ENCODE data around the gene CUBN.
"Not testable (repeated sequence)": the region's sequence is repeated elsewhere in the genome, so short reads cannot be mapped to it uniquely, and the experiment has no call there.

The CUBN gene

GRCh38 chr10:16853809-16854208 is 275.8 kb downstream of the CUBN start:
- no peak for DNase-seq

DNA sequence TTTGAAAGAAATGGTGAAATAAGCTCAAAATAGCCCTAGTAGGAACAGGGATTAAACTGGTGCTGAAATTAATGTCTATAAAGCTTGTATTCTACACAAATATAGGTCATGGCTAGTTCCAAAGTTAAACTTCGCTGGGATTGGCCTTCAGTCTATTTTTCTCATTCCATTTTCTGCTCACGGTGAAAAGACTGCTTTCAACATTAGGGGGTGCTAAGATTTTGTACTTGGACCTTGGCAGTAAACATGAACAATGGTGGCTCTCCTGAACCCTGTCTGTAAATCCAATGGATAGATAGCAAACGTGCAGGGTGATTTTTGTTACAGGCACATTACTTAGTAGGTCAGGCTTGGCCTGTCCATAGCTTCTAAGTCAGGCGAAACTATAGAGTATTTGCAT is 276.4 kb downstream of the CUBN start:
- no peak for DNase-seq

- DNase-seq: no peak
These were observed 277.0 kb downstream of the CUBN start for GRCh38 chr10:16852624-16853023.

- DNase-seq: no peak
These were observed 281.0 kb downstream of the CUBN start for GRCh38 chr10:16848562-16849154.

DNA sequence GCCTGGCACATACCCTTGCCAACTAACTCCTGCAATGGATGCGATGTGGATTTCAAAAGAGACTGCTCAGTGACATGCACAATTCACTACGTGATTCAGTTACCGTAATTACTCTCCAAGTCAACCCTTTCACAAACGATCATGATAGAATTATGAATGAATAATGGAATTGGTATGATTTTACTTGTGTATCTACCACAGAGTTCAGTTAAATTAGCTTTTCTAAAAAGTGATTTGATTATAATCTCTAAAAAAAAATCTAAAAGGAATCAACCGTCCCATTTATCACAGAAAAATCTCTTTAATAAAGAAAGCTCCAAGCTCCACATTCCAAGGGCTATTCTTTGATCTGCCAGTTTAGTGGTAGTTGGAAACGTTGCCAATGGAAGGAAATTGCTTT is 282.0 kb downstream of the CUBN start:
- DNase-seq: no peak

GRCh38 chr10:16845248-16845647 is 284.4 kb downstream of the CUBN start:
- no peak for DNase-seq

DNA sequence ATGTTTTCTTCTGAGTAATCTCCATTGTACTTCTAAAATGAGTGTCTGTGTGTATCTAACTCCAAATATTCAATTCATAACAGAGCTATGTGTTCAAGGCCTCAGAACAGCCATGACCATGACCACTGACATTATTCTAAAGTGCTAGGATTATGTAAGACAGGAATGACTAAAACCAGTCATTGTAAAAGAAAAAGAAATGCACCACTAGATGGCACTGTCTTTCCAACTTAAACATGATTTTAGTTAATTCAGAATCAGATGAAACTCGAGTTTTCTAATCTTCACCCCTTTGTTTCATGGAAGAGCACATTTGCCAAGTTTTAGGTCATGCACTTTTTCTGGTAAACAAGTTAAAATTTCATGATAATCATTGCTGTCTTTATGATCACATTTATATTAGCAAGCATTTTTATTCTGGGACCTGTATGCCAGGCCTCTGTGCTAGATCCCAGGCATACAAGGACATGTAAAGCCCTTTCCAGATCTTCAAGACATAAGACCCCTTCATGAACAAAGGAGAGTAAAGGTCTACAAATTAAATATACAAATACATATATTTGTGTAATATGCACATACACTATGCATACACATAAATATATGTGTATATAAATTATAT is 286.2 kb downstream of the CUBN start:
- peak; percentile 19 for DNase-seq

GRCh38 chr10:16835228-16835627 is 294.4 kb downstream of the CUBN start:
- no peak for DNase-seq

- DNase-seq: no peak
These were observed 297.1 kb downstream of the CUBN start for GRCh38 chr10:16832351-16833080.

GRCh38 chr10:16828701-16829175 is 300.9 kb downstream of the CUBN start:
- no peak for DNase-seq

DNA sequence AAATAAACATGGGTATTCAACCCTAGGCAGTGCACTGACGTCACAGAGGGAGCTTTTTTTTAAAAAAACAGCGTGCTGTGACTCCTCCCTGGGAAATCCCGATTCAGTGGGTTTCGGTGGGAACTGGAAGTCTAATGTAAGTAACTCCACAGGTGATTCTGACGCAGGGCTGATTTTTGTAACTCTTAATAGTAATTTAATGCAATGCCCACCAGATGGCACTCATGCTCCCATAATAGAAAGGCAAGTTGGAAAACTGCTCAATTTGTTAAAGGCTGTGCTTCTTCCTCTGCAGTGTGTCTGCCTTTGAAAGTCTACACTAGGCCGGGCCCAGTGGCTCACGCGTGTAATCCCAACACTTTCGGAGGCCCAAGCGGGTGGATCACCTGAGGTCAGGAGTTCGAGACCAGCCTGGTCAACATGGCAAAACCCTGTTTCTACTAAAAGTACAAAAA is 301.5 kb downstream of the CUBN start:
- DNase-seq: peak; percentile 55

GRCh38 chr10:16827474-16827873 is 302.1 kb downstream of the CUBN start:
- not testable (repeated sequence) for DNase-seq

GRCh38 chr10:16822726-16823360 is 306.8 kb downstream of the CUBN start:
- DNase-seq: no peak

- DNase-seq: no peak
These were observed 307.6 kb downstream of the CUBN start for GRCh38 chr10:16822027-16822426.

DNA sequence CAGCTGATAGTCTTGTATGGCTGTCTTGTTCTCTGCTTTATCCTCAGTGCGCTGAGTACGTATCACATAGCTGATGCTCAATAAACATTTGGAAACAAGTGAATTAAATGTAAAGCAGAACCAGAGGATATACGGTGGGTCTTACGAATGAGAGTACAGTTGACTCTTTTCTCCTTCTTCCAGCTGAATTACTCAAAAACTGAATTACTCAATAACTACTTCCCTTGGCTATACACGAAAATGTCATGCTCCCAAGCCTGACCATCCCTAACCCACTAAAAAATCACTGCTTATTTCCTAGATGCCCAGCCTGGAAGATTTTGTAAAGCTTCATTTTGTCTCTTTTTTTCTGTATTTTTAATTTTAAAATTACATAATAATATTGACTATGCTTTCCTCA is 309.2 kb downstream of the CUBN start:
- no peak for DNase-seq

- DNase-seq: no peak
These were observed 309.6 kb downstream of the CUBN start for GRCh38 chr10:16820018-16820417.

DNA sequence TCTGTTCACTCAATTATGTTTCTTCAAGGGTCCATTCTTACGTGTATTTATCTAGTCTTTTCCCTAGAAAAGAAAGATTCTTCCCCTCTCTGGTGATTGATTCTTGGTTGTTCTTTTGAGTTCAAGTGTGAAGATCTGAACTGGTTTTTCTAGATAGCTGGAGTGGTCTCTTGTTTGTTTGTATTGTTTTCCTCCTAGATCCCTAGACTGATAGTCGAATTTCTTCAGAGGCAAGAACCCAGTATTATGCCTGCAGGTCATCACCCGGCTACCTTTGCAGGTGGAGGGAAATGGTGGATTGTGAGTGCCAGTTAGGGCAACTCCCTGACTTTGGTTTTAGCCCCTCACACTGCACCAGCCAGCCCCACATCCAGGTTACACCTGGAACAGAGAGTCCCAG is 310.2 kb downstream of the CUBN start:
- DNase-seq: no peak

GRCh38 chr10:16819026-16819425 is 310.6 kb downstream of the CUBN start:
- no peak for DNase-seq

DNA sequence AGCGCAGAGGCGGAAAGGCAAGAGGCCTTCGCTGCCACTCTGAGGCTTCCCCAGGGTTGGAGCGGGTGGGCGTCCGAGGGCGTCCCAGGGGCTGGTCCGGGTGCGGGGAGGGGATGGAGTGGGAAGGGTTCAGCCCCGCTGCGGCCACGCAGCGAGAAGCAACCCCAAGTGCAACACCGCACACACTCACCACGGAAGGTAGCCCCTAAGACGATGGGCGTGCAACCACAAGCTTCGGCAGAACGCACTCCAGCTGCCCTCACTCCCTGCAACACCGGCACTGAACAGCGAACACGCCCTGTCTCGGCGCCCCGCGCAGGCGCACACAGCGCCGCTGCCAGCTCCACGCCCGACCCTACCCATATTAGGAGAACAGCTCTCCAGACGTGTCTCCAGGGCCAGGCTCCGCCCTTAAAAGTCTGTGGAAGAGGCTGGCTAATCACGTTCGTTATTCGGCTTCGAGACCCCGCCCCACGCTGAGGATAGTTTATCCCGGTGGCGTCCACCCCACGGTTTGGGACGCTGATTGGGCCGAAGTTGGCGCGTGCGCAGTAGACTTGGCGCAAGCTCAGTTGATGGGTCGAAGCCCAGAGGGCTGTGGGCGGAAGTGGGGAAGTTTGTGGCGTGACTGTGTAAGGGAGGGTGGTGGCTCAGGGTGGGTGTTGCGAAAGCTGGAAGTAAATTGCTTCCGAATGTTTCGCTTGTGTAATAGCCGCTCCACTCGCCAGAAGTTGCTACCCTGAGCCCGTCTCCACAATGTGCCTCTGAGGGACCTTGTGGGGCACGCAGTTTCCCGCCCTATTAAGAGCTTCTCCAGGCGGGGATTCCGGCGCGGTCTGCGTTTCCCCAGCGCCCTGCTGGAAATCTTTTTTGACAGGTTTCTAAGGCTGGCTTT is 312.2 kb downstream of the CUBN start, which contains the start of gene RSU1:
Gene RSU1 (minus strand): TSS at position 300 of the 895 bp plus-strand sequence. CDS start 343 bp downstream, outside the sequence.
- peak; percentile 95 for DNase-seq

DNA sequence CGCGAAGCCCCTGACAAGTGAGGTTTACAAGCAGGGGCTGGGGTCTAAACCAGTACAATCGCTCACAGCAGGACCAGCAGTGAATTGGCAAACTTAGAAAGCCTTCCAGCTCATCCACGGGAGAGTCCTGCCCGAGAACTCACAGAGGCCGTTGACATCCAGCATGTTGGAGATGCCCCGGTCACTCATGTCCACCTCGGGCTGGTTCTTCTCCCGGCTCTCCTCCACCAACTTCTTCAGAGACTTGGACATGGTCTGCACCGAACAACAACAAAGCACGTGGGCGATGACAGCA is 312.8 kb downstream of the CUBN start:
- DNase-seq: no peak

- DNase-seq: no peak
These were observed 313.4 kb downstream of the CUBN start for GRCh38 chr10:16816171-16816570.

GRCh38 chr10:16814012-16814411 is 315.6 kb downstream of the CUBN start:
- DNase-seq: no peak

GRCh38 chr10:16812676-16813075 is 316.9 kb downstream of the CUBN start:
- DNase-seq: no peak

All from NCI-H1105 (cell line).